ENCODE data around the gene HRG. TPM values are rescaled to one million over a fixed set of nuclear protein-coding genes. Genes with fewer than 3 reads are reported as not detected.
"Not testable (repeated sequence)": the region's sequence is repeated elsewhere in the genome, so short reads cannot be mapped to it uniquely, and the experiment has no call there.

The HRG gene
- total and polyA plus RNA-seq, 3 experiments from 2014 or later, result not detected

- peak overlapping the region in 1 of 8 donors; percentile 34 for H3K27ac Mint-ChIP-seq
- CTCF ChIA-PET, result no interaction called here
- Histone ChIP-seq H3K27ac (ENCODE audit: low read depth, low read length) (no peak overlapping the region), H3K27me3 (ENCODE audit: insufficient read depth, low read length, poor library complexity, severe bottlenecking) (peaks cover 4% of the 10 kb centered on the region), H3K9me3 (ENCODE audit: low read length) (no peaks in the 10 kb centered on the region), H3K4me1 (ENCODE audit: insufficient read depth, low read length) (no peaks in the 10 kb centered on the region), H3K4me3 (ENCODE audit: low read length) (no peak overlapping the region), H3K36me3 (ENCODE audit: insufficient read depth, low read length) (no peaks in the 10 kb centered on the region)
- peaks cover 0 to 14% (median 1%) of the 10 kb centered on the region in 3 donors for H3K36me3 Mint-ChIP-seq
- H3K4me1 Mint-ChIP-seq, result peaks cover 10 to 12% (median 11%) of the 10 kb centered on the region in 3 donors
- POLR2A ChIA-PET, result no interaction called here
- peak overlapping the region in 1 of 7 donors; percentile 49 for H3K4me3 Mint-ChIP-seq
- H3K27me3 Mint-ChIP-seq, result peaks cover 29 to 48% of the 10 kb centered on the region in 2 donors
- peak in 4 of 5 donors; percentile 4 to 49 (median 16) for DNase-seq
- H3K9me3 Mint-ChIP-seq, result no peaks in the 10 kb centered on the region
Observed at GRCh38 chr3:186705882-186706780, 40.3 kb downstream of the HRG start.

GRCh38 chr3:186708983-186709679 lies 43.3 kb downstream of the HRG start:
- H3K4me3 ChIP-seq (ENCODE audit: low read length), result no peak overlapping the region
- Mint-ChIP-seq H3K4me3 (peak overlapping the region in 1 of 7 donors; percentile 3), H3K4me1 (peaks cover 10 to 12% (median 11%) of the 10 kb centered on the region in 3 donors), H3K27me3 (peaks cover 32 to 58% of the 10 kb centered on the region in 2 donors), H3K9me3 (no peaks in the 10 kb centered on the region), H3K36me3 (peaks cover 0 to 14% (median 3%) of the 10 kb centered on the region in 3 donors), H3K27ac (no peak overlapping the region)
- H3K27ac ChIP-seq (ENCODE audit: low read depth, low read length), result no peak overlapping the region
- no peak for DNase-seq
- H3K4me1 ChIP-seq (ENCODE audit: insufficient read depth, low read length), result no peaks in the 10 kb centered on the region
- no peaks in the 10 kb centered on the region for H3K9me3 ChIP-seq (ENCODE audit: low read length)
- ChIA-PET CTCF (no interaction called here), POLR2A (no interaction called here)
- peaks cover 4% of the 10 kb centered on the region for H3K27me3 ChIP-seq (ENCODE audit: insufficient read depth, low read length, poor library complexity, severe bottlenecking)
- no peaks in the 10 kb centered on the region for H3K36me3 ChIP-seq (ENCODE audit: insufficient read depth, low read length)

GRCh38 chr3:186710694-186711093 lies 44.9 kb downstream of the HRG start:
- DNase-seq; H3K36me3 ChIP-seq (ENCODE audit: insufficient read depth, low read length); H3K9me3 ChIP-seq (ENCODE audit: low read length); POLR2A ChIA-PET; H3K4me3 ChIP-seq (ENCODE audit: low read length); H3K27ac ChIP-seq (ENCODE audit: low read depth, low read length); CTCF ChIA-PET; H3K27ac Mint-ChIP-seq; H3K9me3 Mint-ChIP-seq; H3K27me3 ChIP-seq (ENCODE audit: insufficient read depth, low read length, poor library complexity, severe bottlenecking); H3K4me1 ChIP-seq (ENCODE audit: insufficient read depth, low read length); H3K4me3 Mint-ChIP-seq: not testable (repeated sequence)
- Mint-ChIP-seq H3K27me3 (peaks cover 25 to 46% of the 10 kb centered on the region in 2 donors), H3K4me1 (peaks cover 10 to 11% (median 10%) of the 10 kb centered on the region in 3 donors), H3K36me3 (peaks cover 0 to 14% (median 3%) of the 10 kb centered on the region in 3 donors)

GRCh38 chr3:186713499-186713898 lies 47.7 kb downstream of the HRG start:
- H3K9me3 Mint-ChIP-seq, result no peaks in the 10 kb centered on the region
- H3K4me1 Mint-ChIP-seq, result no peaks in the 10 kb centered on the region
- peaks cover 0 to 6% (median 2%) of the 10 kb centered on the region in 3 donors for H3K36me3 Mint-ChIP-seq
- H3K4me3 ChIP-seq (ENCODE audit: low read length), result no peak overlapping the region
- CTCF ChIA-PET, result no interaction called here
- no peak overlapping the region for H3K4me3 Mint-ChIP-seq
- no peaks in the 10 kb centered on the region for H3K4me1 ChIP-seq (ENCODE audit: insufficient read depth, low read length)
- H3K9me3 ChIP-seq (ENCODE audit: low read length), result no peaks in the 10 kb centered on the region
- POLR2A ChIA-PET, result no interaction called here
- H3K27me3 ChIP-seq (ENCODE audit: insufficient read depth, low read length, poor library complexity, severe bottlenecking), result no peaks in the 10 kb centered on the region
- H3K27me3 Mint-ChIP-seq, result peaks cover 13 to 25% of the 10 kb centered on the region in 2 donors
- DNase-seq, result no peak
- H3K27ac ChIP-seq (ENCODE audit: low read depth, low read length), result no peak overlapping the region
- no peak overlapping the region for H3K27ac Mint-ChIP-seq
- H3K36me3 ChIP-seq (ENCODE audit: insufficient read depth, low read length), result no peaks in the 10 kb centered on the region

GRCh38 chr3:186717039-186717457 lies 51.2 kb downstream of the HRG start, which contains the start of gene KNG1:
Gene KNG1, plus strand, starts transcription at chr3:186717359. Its CDS starts 184 bp downstream, at chr3:186717543.
- H3K9me3 Mint-ChIP-seq, result no peaks in the 10 kb centered on the region
- H3K36me3 Mint-ChIP-seq, result peaks cover 0 to 2% (median 0%) of the 10 kb centered on the region in 3 donors
- H3K4me3 ChIP-seq (ENCODE audit: low read length), result no peak within 1 kb of the TSS
- CTCF ChIA-PET, result no interaction called here
- H3K36me3 ChIP-seq (ENCODE audit: insufficient read depth, low read length), result no peaks in the 10 kb centered on the region
- no peaks in the 10 kb centered on the region for H3K27me3 ChIP-seq (ENCODE audit: insufficient read depth, low read length, poor library complexity, severe bottlenecking)
- no peak for DNase-seq
- POLR2A ChIA-PET, result no interaction called here
- H3K4me3 Mint-ChIP-seq, result no peak within 1 kb of the TSS
- no peaks in the 10 kb centered on the region for H3K4me1 ChIP-seq (ENCODE audit: insufficient read depth, low read length)
- peak within 1 kb of the TSS in 2 of 8 donors; percentile 17 to 22 for H3K27ac Mint-ChIP-seq
- H3K9me3 ChIP-seq (ENCODE audit: low read length), result no peaks in the 10 kb centered on the region
- no peak within 1 kb of the TSS for H3K27ac ChIP-seq (ENCODE audit: low read depth, low read length)
- H3K4me1 Mint-ChIP-seq, result no peaks in the 10 kb centered on the region
- H3K27me3 Mint-ChIP-seq, result peaks cover 6 to 8% of the 10 kb centered on the region in 2 donors

GRCh38 chr3:186719945-186720739 lies 54.3 kb downstream of the HRG start:
- no peaks in the 10 kb centered on the region for H3K27me3 ChIP-seq (ENCODE audit: insufficient read depth, low read length, poor library complexity, severe bottlenecking)
- Mint-ChIP-seq H3K27me3 (peaks cover 1 to 5% of the 10 kb centered on the region in 2 donors), H3K9me3 (no peaks in the 10 kb centered on the region), H3K27ac (peak overlapping the region in 2 of 8 donors; percentile 5 to 19), H3K4me1 (no peaks in the 10 kb centered on the region), H3K4me3 (no peak overlapping the region), H3K36me3 (peaks cover 0 to 2% (median 0%) of the 10 kb centered on the region in 3 donors)
- H3K4me3 ChIP-seq (ENCODE audit: low read length), result no peak overlapping the region
- H3K27ac ChIP-seq (ENCODE audit: low read depth, low read length), result no peak overlapping the region
- no peaks in the 10 kb centered on the region for H3K4me1 ChIP-seq (ENCODE audit: insufficient read depth, low read length)
- no peak for DNase-seq
- ChIA-PET POLR2A (no interaction called here), CTCF (no interaction called here)
- no peaks in the 10 kb centered on the region for H3K9me3 ChIP-seq (ENCODE audit: low read length)
- H3K36me3 ChIP-seq (ENCODE audit: insufficient read depth, low read length), result no peaks in the 10 kb centered on the region

- Mint-ChIP-seq H3K27ac (no peak overlapping the region), H3K4me3 (no peak overlapping the region), H3K4me1 (no peaks in the 10 kb centered on the region), H3K9me3 (no peaks in the 10 kb centered on the region), H3K36me3 (peaks cover 0 to 2% (median 0%) of the 10 kb centered on the region in 3 donors), H3K27me3 (peaks cover 3 to 6% of the 10 kb centered on the region in 2 donors)
- Histone ChIP-seq H3K36me3 (ENCODE audit: insufficient read depth, low read length) (no peaks in the 10 kb centered on the region), H3K4me1 (ENCODE audit: insufficient read depth, low read length) (no peaks in the 10 kb centered on the region), H3K27me3 (ENCODE audit: insufficient read depth, low read length, poor library complexity, severe bottlenecking) (no peaks in the 10 kb centered on the region), H3K27ac (ENCODE audit: low read depth, low read length) (no peak overlapping the region), H3K9me3 (ENCODE audit: low read length) (no peaks in the 10 kb centered on the region), H3K4me3 (ENCODE audit: low read length) (no peak overlapping the region)
- CTCF ChIA-PET, result no interaction called here
- DNase-seq, result no peak
- POLR2A ChIA-PET, result no interaction called here
Observed at GRCh38 chr3:186722457-186722856, 56.6 kb downstream of the HRG start.

All from CD8-positive, alpha-beta memory T cell (primary cell).